Fibroblast of peridontal ligament (primary cell): ENCODE measurements around the gene NAT16.
"Not testable (repeated sequence)": the region's sequence is repeated elsewhere in the genome, so short reads cannot be mapped to it uniquely, and the experiment has no call there.

ENCODE experiments used
- DNase-seq: peaks from one replicate; pipeline ENCODE4 v3.0.0-alpha.2; 2010; ENCODE audit errors: extremely low read depth

The NAT16 gene

DNA sequence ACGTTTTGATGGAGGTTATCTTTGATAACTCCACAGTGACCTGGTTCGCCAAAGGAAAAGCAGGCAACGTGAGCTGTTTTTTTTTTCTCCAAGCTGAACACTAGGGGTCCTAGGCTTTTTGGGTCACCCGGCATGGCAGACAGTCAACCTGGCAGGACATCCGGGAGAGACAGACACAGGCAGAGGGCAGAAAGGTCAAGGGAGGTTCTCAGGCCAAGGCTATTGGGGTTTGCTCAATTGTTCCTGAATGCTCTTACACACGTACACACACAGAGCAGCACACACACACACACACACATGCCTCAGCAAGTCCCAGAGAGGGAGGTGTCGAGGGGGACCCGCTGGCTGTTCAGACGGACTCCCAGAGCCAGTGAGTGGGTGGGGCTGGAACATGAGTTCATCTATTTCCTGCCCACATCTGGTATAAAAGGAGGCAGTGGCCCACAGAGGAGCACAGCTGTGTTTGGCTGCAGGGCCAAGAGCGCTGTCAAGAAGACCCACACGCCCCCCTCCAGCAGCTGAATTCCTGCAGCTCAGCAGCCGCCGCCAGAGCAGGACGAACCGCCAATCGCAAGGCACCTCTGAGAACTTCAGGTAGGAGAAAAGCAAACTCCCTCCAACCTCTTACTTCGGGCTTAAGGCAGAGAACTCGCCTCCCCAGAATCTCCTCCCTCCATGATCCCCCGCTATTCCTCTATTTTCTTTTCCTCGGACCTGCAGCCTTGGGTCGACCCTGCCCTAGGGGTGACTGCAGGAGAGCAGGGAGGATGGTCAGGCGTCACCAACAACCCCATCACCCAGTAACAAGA, 53.2 kb downstream of the NAT16 start, which contains the start of gene SERPINE1:
SERPINE1 (plus strand) TSS at position 454 of the 809 bp plus-strand sequence. CDS start 1,290 bp downstream, outside the sequence.
- peak; percentile 99 for DNase-seq

DNA sequence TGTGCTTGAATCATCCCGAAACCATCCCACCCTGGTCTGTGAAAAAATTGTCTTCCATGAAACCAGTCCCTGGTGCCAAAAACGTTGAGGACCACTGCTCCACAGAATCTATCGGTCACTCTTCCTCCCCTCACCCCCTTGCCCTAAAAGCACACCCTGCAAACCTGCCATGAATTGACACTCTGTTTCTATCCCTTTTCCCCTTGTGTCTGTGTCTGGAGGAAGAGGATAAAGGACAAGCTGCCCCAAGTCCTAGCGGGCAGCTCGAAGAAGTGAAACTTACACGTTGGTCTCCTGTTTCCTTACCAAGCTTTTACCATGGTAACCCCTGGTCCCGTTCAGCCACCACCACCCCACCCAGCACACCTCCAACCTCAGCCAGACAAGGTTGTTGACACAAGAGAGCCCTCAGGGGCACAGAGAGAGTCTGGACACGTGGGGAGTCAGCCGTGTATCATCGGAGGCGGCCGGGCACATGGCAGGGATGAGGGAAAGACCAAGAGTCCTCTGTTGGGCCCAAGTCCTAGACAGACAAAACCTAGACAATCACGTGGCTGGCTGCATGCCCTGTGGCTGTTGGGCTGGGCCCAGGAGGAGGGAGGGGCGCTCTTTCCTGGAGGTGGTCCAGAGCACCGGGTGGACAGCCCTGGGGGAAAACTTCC, 54.0 kb downstream of the NAT16 start:
- DNase-seq: no peak

DNA sequence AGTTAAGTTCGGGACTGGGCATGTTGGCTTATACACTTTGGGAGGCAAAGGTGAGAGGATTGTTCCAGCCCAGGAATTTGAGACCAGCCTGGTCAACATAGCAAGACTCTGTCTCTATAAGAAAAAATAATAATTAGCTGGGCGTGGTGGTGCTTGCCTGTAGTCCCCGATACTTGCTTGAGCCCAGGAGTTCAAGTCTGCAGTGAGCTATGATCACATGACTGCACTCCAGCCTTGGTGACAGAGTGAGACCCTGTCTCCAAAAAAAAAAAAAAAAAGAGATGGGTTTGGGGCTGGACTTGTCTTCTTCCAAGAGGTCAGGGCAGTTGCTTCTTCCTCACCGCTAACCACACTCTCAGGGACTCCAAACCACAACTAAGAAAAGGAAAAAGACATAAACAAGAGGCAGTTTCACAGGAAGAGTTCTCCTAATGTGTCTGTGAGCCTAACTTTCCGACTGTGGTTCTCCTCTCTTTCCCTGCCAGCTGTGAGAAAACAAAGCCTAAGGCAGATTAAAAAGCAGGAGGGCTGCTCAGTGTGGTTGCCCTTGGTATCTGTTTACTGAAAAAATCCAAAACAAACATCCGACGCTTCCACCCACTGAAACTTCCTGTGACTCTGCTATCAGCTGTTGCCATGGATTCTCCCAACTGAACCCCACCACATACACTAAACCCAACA, 55.6 kb downstream of the NAT16 start:
- peak; percentile 91 for DNase-seq

DNA sequence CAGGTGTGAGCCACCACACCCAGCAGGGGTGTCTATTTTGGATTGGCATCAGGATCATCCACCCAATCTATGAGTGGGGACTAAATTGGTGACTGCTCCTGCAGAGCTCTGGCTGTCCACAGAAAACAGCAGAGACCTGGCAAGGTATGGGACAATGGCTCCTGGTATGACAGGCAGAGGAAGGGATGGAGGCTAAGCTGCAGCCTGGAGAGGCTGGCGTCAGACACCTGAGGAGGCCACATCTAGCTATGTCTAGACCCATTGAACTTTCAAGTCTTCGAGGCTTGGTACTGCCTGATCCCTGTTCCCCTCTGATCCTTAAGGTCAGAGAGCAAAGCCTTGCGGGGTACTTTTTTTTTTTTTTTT, 56.4 kb downstream of the NAT16 start:
- DNase-seq: no peak

DNA sequence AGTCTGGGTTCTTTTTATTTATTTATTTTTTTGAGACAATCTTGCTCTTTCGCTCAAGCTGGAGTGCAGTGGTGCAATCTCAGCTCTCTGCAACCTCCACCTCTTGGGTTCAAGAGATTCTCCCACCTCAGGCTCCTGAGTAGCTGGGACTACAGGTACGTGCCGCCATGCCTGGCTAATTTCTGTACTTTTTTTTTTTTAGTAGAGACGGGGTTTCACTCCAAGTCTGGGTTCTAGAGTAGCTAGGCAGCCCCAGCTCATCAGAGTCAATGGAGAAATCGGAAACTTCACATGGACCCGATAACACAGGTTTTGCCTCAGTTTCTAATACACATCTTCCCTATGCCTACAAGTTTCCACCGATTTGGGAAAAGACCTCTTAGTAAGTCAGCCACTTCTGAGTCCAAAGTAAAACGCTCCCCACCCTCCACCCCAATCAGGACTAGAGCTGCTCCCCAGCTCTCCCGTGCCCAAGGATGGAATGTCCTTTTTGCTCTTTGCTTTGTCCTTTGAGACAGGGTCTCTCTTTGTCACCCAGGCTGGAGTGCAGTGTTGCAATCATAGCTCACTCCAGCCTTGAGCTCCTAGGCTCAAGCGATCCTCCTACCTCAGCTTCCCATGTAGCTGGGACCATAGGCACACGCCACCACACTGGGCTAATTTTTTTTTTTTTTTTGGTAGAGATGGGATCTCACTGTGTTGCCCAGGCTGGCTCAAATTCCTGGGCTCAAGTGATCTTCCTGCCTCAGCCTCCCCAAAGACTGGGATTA, 57.0 kb downstream of the NAT16 start:
- DNase-seq: no peak

DNA sequence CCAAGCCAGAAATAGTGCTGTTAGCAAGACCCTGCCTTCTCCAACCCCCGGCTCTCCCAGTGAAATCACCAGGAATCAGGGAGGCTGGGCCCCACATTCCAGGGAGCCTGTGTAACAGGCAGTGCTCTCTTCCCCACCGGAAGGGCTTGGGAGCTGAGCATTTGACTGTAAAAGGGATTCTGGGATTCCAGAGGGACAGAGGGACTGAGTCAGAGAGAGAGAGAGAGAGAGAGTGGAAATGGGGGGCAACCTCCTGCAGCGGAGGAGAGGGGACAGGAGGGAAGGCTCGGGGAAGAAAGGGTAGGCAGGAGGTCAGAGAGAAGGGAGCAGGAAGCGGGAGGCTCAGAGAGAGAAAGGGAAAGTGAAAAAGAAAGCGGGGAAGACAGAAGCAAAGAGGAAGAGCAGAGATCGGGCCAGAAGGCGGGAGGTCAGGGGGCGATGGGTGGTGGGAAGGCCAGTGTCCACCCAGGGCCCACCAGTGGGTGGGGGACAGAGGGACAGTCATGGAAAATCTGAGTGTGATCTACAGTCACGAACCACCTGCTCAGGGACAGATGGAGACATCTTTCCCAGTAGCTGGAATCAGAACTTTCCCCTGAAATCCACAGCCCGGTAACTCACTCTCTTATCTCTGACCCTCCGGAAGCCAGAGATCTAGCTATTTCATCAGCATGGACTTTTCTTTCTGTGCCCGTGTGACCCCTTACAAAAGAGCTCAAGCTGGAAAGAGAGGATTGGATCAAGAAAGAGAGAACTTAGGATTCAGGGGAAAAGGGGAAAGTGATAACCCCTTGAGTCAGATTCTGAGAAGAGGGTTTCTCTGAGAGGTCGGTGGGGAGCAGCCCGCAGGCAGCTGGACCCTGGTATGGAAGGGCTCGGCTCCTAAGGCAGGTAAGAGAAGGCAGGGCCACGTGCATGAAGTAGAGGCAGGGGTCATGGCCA, 57.8 kb downstream of the NAT16 start:
- DNase-seq: peak; percentile 99

DNA sequence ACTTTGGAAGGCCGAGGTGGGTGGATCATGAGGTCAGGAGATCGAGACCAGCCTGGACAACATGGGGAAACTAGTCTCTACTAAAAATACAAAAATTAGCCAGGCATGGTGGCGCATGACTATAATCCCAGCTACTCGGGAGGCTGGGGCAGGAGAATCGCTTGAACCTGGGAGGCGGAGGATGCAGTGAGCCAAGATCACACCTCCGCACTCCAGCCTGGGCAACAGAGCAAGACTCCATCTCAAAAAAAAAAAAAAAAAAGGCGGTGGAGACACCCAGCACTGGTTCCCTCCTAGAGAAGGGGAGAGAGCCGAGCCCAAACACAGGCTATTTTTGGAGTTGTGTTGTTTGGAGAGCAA, 58.5 kb downstream of the NAT16 start:
- DNase-seq: not testable (repeated sequence)
